SK-N-MC (cell line): Measurements from ENCODE around the gene DCLK2.

Experiments used
- EZH2 ChIP-seq: fragments of 200-600 bp; sonication (generic); IDR thresholded peaks from one replicate; pipeline ENCODE4 v1.6.1; 2017; ENCODE audit warnings: antibody characterized with exemption
- POLR2AphosphoS5 ChIP-seq: IDR thresholded peaks from 2 replicates; pipeline ENCODE4 v1.6.1; 2012; ENCODE audit warnings: mild to moderate bottlenecking, low read depth, low read length, borderline replicate concordance

GRCh38 chr4:150160473-150160872 is 82.2 kb downstream of the DCLK2 start:
- TF ChIP-seq EZH2 (no peak), POLR2AphosphoS5 (no peak)
